Measurements from ENCODE around the gene RALGAPB. TPM values are rescaled to one million over a fixed set of nuclear protein-coding genes. Genes with fewer than 3 reads are reported as not detected.
A peak's percentile ranks its signal among the peaks of the same experiment; 100 is the strongest.

Gene RALGAPB
- total and polyA plus RNA-seq, 2 of the 13 experiments (the other 11 are each of a cell fraction or from before 2014, with no cell fraction given) = 17.6 to 30.6 TPM

DNA sequence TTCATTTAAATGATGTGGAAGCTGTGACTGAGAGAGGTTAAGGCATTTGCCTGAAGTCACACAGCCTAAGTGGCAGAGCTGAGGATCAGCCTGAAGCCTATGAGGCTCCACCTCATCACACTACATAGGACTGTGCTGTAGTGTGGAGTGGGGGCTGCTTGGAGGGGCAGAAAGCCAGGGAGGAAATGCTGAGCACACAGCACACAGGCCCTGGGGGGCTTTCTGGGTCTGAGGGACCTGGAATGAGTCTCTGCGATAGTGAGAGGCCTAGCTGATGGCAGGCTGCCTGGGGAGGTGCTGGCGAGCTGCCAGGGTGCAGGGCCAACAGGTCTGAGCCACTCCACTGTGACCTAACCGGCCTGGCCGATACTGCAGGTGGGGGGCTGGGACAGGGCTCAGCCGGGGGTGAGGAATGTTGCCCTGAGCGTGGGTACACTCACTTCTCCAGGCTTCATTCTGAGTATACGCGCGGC is 126.8 kb downstream of the RALGAPB start (continued):
- no peak for TF ChIP-seq ZNF460 (CRISPR knock-in tag; IDR thresholded peaks at IDR 0.05; ENCODE audit: borderline replicate concordance)
- TF ChIP-seq, protein P1, sequence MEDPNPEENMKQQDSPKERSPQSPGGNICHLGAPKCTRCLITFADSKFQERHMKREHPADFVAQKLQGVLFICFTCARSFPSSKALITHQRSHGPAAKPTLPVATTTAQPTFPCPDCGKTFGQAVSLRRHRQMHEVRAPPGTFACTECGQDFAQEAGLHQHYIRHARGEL (CRISPR knock-in tag; IDR thresholded peaks at IDR 0.05) = no peak
- no peak for TF ChIP-seq ZNF572 (CRISPR knock-in tag; IDR thresholded peaks at IDR 0.05)
- TF ChIP-seq, protein P2, sequence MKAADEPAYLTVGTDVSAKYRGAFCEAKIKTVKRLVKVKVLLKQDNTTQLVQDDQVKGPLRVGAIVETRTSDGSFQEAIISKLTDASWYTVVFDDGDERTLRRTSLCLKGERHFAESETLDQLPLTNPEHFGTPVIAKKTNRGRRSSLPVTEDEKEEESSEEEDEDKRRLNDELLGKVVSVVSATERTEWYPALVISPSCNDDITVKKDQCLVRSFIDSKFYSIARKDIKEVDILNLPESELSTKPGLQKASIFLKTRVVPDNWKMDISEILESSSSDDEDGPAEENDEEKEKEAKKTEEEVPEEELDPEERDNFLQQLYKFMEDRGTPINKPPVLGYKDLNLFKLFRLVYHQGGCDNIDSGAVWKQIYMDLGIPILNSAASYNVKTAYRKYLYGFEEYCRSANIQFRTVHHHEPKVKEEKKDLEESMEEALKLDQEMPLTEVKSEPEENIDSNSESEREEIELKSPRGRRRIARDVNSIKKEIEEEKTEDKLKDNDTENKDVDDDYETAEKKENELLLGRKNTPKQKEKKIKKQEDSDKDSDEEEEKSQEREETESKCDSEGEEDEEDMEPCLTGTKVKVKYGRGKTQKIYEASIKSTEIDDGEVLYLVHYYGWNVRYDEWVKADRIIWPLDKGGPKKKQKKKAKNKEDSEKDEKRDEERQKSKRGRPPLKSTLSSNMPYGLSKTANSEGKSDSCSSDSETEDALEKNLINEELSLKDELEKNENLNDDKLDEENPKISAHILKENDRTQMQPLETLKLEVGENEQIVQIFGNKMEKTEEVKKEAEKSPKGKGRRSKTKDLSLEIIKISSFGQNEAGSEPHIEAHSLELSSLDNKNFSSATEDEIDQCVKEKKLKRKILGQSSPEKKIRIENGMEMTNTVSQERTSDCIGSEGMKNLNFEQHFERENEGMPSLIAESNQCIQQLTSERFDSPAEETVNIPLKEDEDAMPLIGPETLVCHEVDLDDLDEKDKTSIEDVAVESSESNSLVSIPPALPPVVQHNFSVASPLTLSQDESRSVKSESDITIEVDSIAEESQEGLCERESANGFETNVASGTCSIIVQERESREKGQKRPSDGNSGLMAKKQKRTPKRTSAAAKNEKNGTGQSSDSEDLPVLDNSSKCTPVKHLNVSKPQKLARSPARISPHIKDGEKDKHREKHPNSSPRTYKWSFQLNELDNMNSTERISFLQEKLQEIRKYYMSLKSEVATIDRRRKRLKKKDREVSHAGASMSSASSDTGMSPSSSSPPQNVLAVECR (CRISPR knock-in tag; IDR thresholded peaks at IDR 0.05; ENCODE audit: borderline replicate concordance) = no peak
- no peak for TF ChIP-seq ZNF12 (CRISPR knock-in tag; IDR thresholded peaks at IDR 0.05)
- TF ChIP-seq, protein P3, sequence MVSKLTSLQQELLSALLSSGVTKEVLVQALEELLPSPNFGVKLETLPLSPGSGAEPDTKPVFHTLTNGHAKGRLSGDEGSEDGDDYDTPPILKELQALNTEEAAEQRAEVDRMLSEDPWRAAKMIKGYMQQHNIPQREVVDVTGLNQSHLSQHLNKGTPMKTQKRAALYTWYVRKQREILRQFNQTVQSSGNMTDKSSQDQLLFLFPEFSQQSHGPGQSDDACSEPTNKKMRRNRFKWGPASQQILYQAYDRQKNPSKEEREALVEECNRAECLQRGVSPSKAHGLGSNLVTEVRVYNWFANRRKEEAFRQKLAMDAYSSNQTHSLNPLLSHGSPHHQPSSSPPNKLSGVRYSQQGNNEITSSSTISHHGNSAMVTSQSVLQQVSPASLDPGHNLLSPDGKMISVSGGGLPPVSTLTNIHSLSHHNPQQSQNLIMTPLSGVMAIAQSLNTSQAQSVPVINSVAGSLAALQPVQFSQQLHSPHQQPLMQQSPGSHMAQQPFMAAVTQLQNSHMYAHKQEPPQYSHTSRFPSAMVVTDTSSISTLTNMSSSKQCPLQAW (CRISPR knock-in tag; IDR thresholded peaks at IDR 0.05) = 0 out of 2 replicates have a peak, but pooled peaks have one; percentile 33
- TF ChIP-seq, protein P4, sequence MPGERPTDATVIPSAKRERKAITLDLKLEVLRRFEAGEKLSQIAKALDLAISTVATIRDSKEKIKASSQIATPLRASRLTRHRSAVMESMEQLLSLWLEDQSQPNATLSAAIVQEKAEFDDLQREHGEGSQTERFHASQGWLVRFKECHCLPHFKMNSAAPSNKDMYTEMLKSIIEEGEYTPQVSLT (CRISPR knock-in tag; IDR thresholded peaks at IDR 0.05; ENCODE audit: borderline replicate concordance, low read depth) = no peak
- TF ChIP-seq PAF1 (CRISPR knock-in tag; IDR thresholded peaks at IDR 0.05) = no peak
- 0 out of 2 replicates have a peak, but pooled peaks have one; percentile 16 for TF ChIP-seq SALL2 (CRISPR knock-in tag; IDR thresholded peaks at IDR 0.05)
- no peak for TF ChIP-seq HMG20B (CRISPR knock-in tag; conservative IDR thresholded peaks at IDR 0.05)
- TF ChIP-seq, protein P5, sequence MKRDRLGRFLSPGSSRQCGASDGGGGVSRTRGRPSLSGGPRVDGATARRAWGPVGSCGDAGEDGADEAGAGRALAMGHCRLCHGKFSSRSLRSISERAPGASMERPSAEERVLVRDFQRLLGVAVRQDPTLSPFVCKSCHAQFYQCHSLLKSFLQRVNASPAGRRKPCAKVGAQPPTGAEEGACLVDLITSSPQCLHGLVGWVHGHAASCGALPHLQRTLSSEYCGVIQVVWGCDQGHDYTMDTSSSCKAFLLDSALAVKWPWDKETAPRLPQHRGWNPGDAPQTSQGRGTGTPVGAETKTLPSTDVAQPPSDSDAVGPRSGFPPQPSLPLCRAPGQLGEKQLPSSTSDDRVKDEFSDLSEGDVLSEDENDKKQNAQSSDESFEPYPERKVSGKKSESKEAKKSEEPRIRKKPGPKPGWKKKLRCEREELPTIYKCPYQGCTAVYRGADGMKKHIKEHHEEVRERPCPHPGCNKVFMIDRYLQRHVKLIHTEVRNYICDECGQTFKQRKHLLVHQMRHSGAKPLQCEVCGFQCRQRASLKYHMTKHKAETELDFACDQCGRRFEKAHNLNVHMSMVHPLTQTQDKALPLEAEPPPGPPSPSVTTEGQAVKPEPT (CRISPR knock-in tag; IDR thresholded peaks at IDR 0.05; ENCODE audit: low read depth) = no peak
- no peak for TF ChIP-seq AHR (CRISPR knock-in tag; IDR thresholded peaks at IDR 0.05)
- TF ChIP-seq, protein P6, sequence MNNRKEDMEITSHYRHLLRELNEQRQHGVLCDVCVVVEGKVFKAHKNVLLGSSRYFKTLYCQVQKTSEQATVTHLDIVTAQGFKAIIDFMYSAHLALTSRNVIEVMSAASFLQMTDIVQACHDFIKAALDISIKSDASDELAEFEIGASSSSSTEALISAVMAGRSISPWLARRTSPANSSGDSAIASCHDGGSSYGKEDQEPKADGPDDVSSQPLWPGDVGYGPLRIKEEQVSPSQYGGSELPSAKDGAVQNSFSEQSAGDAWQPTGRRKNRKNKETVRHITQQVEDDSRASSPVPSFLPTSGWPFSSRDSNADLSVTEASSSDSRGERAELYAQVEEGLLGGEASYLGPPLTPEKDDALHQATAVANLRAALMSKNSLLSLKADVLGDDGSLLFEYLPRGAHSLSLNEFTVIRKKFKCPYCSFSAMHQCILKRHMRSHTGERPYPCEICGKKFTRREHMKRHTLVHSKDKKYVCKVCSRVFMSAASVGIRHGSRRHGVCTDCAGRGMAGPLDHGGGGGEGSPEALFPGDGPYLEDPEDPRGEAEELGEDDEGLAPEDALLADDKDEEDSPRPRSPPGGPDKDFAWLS (CRISPR knock-in tag; IDR thresholded peaks at IDR 0.05; ENCODE audit: borderline replicate concordance) = no peak
- TF ChIP-seq, protein P7, sequence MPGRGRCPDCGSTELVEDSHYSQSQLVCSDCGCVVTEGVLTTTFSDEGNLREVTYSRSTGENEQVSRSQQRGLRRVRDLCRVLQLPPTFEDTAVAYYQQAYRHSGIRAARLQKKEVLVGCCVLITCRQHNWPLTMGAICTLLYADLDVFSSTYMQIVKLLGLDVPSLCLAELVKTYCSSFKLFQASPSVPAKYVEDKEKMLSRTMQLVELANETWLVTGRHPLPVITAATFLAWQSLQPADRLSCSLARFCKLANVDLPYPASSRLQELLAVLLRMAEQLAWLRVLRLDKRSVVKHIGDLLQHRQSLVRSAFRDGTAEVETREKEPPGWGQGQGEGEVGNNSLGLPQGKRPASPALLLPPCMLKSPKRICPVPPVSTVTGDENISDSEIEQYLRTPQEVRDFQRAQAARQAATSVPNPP (CRISPR knock-in tag; IDR thresholded peaks at IDR 0.05) = no peak
- no peak for TF ChIP-seq STAG1 (CRISPR knock-in tag; IDR thresholded peaks at IDR 0.05)
- no peak for TF ChIP-seq PAX8 (CRISPR knock-in tag; IDR thresholded peaks at IDR 0.05; ENCODE audit: borderline replicate concordance)
